Brain microvascular endothelial cell (primary cell): ENCODE data around the gene GTSF1L.

Experiments used
- DNase-seq: peaks from one replicate; pipeline ENCODE4 v3.0.0-alpha.2; 2020
- H3K27ac ChIP-seq: fragments of 250-450 bp; sonication (Bioruptor Pico); 2 replicates; pipeline ENCODE4 v1.5.1; 2020; ENCODE audit warnings: mild to moderate bottlenecking, moderate library complexity
- H3K27me3 ChIP-seq: fragments of 250-450 bp; sonication (Bioruptor Pico); replicated peaks from 2 replicates; pipeline ENCODE4 v1.5.1; 2020; ENCODE audit warnings: mild to moderate bottlenecking
- H3K36me3 ChIP-seq: fragments of 250-450 bp; sonication (Bioruptor Pico); replicated peaks from 2 replicates; pipeline ENCODE4 v1.5.1; 2020; ENCODE audit warnings: mild to moderate bottlenecking
- H3K4me3 ChIP-seq: 2 replicates; pipeline ENCODE4 v1.5.1; 2011; ENCODE audit warnings: low read depth, mild to moderate bottlenecking, control low read depth, low read length, moderate library complexity
- in situ Hi-C: cut with HindIII; loops from 2 replicates; pipeline ENCODE4 v1.10.0; 2017; ENCODE audit warnings: low sequenced_read_pairs, low pct_ligation_motif_present
- TF ChIP-seq, protein P1 (sequence below): IDR thresholded peaks from 2 replicates; pipeline ENCODE4 v1.5.1; 2011; ENCODE audit warnings: low read depth, mild to moderate bottlenecking, moderate library complexity, low read length, control low read depth, inconsistent platforms; ENCODE audit errors: missing control alignments

GTSF1L gene

DNA sequence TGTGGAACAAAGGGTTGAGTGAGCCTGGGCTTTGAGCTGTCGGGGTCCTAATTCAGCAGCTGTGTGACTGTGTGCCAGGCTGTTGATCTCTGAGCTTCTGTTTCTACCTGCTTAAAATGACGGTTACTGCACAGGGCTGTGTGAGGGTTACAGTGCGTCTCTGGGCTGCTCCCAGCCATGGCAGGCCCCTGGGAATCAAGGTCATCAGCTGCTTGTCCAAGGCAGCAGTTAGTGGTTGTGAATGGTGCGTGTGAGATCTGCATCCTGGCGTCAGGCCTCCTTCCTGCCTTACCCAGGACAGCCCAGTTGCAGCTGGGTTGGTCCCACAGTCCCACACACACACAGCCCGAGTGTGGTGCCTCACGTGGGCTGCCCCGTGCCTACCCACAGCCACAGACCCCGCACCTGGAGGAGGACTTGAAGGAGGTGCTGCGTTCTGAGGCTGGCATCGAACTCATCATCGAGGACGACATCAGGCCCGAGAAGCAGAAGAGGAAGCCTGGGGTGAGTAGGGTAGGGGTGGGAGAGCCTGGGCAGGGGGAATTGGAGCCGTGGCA lies 15.6 kb downstream of the GTSF1L start:
- H3K4me3 ChIP-seq, result no peak overlapping the region
- no peak for DNase-seq
- H3K27ac ChIP-seq, result no peak overlapping the region
- in situ Hi-C loops, result no loop called here
- no peaks in the 10 kb centered on the region for H3K27me3 ChIP-seq
- TF ChIP-seq, protein P1, sequence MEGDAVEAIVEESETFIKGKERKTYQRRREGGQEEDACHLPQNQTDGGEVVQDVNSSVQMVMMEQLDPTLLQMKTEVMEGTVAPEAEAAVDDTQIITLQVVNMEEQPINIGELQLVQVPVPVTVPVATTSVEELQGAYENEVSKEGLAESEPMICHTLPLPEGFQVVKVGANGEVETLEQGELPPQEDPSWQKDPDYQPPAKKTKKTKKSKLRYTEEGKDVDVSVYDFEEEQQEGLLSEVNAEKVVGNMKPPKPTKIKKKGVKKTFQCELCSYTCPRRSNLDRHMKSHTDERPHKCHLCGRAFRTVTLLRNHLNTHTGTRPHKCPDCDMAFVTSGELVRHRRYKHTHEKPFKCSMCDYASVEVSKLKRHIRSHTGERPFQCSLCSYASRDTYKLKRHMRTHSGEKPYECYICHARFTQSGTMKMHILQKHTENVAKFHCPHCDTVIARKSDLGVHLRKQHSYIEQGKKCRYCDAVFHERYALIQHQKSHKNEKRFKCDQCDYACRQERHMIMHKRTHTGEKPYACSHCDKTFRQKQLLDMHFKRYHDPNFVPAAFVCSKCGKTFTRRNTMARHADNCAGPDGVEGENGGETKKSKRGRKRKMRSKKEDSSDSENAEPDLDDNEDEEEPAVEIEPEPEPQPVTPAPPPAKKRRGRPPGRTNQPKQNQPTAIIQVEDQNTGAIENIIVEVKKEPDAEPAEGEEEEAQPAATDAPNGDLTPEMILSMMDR, result no peak
- no peaks in the 10 kb centered on the region for H3K36me3 ChIP-seq

DNA sequence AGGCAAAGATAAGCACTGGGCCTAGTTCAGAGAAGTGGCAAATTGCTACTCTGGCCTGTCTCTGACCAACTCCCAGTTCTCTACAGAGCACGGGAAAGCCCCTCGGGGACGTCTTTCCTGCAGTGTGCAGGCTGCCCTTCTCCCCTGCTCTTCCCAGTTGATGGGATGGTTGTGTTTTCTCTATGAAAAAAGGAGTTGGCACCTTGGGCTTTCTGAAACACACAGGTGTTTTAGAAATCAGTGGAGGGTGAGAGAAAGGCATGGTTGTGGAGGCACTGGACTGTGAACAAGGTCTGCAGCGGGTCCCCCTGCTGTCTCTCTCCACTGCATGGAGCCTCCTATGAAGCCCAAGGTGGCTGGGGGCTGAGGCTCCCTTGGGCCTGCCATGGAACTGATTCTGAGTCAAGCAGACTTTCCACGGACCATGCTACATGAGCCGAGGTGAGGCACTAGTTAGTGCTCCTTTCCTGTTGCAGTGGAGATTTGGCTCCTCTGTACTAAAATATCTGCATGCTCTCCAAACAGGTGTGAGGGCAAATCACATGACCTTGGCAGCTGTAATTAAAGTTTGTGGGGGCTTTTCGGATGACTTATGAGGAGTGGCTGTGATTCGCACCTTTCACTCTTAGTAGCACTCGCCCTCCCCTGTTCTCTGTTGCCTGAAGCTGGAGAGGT lies 16.3 kb downstream of the GTSF1L start:
- H3K27me3 ChIP-seq, result no peaks in the 10 kb centered on the region
- H3K36me3 ChIP-seq, result no peaks in the 10 kb centered on the region
- H3K27ac ChIP-seq, result no peak overlapping the region
- DNase-seq, result no peak
- in situ Hi-C loops, result no loop called here
- TF ChIP-seq, protein P1, result no peak
- H3K4me3 ChIP-seq, result no peak overlapping the region

DNA sequence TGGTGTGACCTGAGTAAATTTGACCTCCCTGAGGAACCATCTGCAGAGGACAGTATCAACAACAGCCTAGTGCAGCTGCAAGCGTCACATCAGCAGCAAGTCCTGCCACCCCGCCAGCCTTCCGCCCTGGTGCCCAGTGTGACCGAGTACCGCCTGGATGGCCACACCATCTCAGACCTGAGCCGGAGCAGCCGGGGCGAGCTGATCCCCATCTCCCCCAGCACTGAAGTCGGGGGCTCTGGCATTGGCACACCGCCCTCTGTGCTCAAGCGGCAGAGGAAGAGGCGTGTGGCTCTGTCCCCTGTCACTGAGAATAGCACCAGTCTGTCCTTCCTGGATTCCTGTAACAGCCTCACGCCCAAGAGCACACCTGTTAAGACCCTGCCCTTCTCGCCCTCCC lies 24.3 kb downstream of the GTSF1L start:
- Histone ChIP-seq H3K27me3 (no peaks in the 10 kb centered on the region), H3K36me3 (no peaks in the 10 kb centered on the region), H3K27ac (no peak overlapping the region), H3K4me3 (no peak overlapping the region)
- TF ChIP-seq, protein P1, result no peak
- DNase-seq, result no peak
- in situ Hi-C loops, result no loop called here

DNA sequence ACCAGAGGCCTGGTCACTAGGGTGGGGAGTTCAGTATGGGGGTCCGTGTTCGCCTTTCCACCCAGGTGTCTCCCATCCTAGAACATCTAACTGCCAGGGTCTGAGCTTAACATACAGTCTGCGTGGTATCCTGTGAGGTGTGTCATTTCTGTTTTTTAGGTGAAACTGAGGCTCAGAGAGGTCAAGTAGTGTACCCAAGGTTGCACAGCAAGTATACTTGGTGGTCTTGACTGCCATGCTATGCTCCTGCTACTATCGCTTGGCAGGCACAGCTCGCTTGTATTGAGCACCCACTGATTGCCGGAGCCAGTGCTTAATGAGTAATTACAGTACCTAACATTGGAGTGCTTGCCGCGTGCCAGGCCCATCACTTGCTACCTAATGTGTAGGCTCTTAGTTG lies 26.2 kb downstream of the GTSF1L start:
- H3K27me3 ChIP-seq, result no peaks in the 10 kb centered on the region
- in situ Hi-C loops, result no loop called here
- H3K4me3 ChIP-seq, result no peak overlapping the region
- TF ChIP-seq, protein P1, result no peak
- no peaks in the 10 kb centered on the region for H3K36me3 ChIP-seq
- H3K27ac ChIP-seq, result no peak overlapping the region
- no peak for DNase-seq

GRCh38 chr20:43699941-43700565 lies 26.7 kb downstream of the GTSF1L start:
- no peak for DNase-seq
- Histone ChIP-seq H3K4me3 (no peak overlapping the region), H3K27ac (no peak overlapping the region), H3K36me3 (no peaks in the 10 kb centered on the region), H3K27me3 (no peaks in the 10 kb centered on the region)
- TF ChIP-seq, protein P1, result no peak
- in situ Hi-C loops, result no loop called here
